Gastroesophageal sphincter (tissue), 3 donors: ENCODE data around the gene KRTAP5-8.
"Not testable (repeated sequence)": the region's sequence is repeated elsewhere in the genome, so short reads cannot be mapped to it uniquely, and the experiment has no call there.

Source experiments
- CTCF ChIP-seq, 4 experiments: fragments of 200-600 bp in 2 of 4; fragments of 450-650 bp in 2 of 4; sonication (generic) in 1 of 4; IDR thresholded peaks; one replicate each; pipeline ENCODE4 v1.5.1; 2017 to 2019; ENCODE audit warnings: antibody characterized with exemption in 4 of 4, mild to moderate bottlenecking in 2 of 4, moderate library complexity in 2 of 4
- POLR2AphosphoS5 ChIP-seq: sonication (generic); formaldehyde crosslinking; IDR thresholded peaks from one replicate; pipeline ENCODE4 v1.6.1; 2017; ENCODE audit warnings: antibody characterized with exemption

- TF ChIP-seq CTCF (IDR thresholded peaks at IDR 0.05); POLR2AphosphoS5: not testable (repeated sequence)
Measured at GRCh38 chr11:71567633-71568032, 29.8 kb downstream of the KRTAP5-8 start.
